CD4-positive, alpha-beta T cell treated with Interferon alpha-2 for 1 hour (primary cell): Measurements from ENCODE around the gene ANXA3.
A peak's percentile ranks its signal among the peaks of the same experiment; 100 is the strongest.
"Not testable (repeated sequence)": the region's sequence is repeated elsewhere in the genome, so short reads cannot be mapped to it uniquely, and the experiment has no call there.

Experiments used
- DNase-seq, 2 donors: peaks; one replicate each; pipeline ENCODE4 v3.0.0-alpha.2; 2020 to 2022

The ANXA3 gene

DNA sequence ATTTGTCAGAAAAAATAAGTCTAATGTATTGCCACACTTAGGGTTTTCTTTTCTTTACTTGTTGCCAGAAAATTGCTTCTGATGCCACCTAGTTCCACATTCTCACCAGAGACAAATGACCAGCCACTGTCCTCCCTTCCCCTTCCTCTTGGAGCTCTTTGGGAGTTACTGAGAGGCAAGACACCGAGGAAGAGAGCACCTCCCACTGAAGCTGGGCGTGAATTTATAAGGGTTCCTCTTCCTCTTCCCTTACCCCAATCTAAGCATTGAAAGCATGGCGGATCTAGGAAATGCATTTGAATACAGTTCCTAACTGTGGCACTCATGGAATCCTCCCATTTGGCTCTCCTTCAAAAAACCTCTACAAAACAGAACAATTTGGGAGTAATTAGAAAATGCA is 30.0 kb downstream of the ANXA3 start:
- no peak for DNase-seq

DNA sequence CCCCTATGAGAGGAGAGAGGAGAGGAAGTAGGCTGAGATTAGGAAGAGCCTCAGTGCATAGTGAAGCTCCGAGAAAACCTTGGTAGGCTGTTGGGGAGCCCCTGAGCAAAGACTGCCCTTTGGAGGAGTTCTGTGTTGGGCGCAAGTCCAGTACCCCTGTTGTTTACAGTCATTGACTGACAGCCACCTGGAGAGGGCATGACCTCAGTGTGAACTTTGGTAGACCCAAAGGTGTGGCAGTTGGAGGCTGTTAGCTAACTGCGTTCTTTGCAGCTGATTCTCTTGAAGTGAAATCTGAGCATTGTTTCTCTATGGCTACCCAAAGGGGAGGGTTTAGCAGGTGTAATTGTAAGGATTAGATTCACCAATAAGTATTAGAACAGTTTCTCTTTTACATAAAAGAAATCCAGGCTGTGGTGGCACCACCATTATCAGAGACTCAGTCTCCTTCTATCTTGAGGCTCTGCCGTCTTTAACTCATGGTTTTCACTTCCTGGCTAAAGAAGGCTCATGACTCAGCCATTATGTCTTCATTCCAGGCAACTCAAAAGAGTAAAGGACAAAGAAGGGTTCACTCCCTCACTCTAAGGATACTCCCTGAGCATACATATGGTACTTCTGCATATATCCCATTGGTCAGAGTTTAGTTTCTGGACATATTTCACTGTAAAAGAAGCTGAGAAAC is 33.4 kb downstream of the ANXA3 start:
- DNase-seq = no peak

DNA sequence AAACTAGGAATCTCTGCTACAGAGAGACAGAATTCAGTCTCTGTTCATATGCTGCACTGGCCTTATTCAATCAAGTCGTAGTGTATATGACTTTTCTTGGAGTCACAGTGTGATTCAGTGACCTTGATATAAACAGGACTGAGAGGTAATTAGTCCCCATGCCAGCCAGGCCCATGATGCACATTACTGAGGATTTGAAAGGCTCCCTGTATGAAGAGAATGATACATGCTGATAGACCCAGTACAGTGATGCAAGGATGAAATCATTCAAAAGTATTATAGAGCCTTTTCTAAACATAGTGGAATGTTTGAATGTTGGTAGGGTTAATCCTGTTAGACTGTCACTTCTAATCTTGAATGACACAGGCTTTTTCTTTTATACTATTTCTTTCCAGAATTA is 34.1 kb downstream of the ANXA3 start:
- no peak for DNase-seq

DNA sequence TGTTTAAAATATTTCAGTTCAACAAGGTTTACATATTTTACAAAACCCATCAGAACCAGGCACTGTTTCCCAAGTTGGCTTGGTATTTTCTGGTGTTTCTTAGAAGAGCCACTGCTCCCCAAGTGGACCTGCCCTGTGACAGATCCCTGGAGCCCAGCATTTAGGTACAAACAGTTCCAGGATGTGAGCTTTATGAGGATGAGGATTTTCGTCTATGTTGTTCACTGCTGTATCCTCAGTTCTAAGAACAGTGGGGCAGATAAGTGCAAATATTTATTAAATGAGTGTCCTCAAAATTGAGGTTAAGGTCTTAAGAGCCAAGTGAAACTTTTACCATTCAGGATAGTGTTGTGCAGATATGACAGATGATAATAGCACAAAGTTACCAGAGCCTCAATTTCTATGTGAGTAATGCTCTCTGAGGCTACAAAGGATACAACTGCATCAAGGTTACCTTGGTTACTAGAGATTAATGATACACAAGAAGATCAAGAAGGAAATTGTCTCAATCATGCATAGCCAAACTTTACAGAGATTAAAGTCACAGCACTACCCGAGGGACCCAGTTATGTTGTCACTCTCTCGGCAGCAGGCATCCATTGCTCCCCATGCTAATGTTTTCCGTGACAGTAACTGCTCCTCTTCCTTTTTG is 37.5 kb downstream of the ANXA3 start:
- peak in 1 of 2 donors; percentile 2 for DNase-seq

DNA sequence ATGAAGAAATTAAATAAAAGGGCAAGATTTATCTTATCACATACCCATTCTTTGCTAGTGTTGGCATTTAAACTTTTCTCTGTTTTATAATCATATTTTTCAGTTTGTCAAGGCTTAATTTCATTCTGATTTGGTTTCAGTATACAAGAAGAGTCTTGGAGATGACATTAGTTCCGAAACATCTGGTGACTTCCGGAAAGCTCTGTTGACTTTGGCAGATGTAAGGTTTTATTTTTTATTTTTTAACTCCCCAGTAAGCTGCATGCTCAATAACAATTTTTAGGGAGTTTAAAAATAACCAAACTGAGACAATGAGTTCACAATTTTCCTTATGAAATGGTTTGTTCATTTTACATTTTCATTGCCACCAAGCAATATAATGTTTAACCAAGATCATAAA is 39.8 kb downstream of the ANXA3 start:
- no peak for DNase-seq

DNA sequence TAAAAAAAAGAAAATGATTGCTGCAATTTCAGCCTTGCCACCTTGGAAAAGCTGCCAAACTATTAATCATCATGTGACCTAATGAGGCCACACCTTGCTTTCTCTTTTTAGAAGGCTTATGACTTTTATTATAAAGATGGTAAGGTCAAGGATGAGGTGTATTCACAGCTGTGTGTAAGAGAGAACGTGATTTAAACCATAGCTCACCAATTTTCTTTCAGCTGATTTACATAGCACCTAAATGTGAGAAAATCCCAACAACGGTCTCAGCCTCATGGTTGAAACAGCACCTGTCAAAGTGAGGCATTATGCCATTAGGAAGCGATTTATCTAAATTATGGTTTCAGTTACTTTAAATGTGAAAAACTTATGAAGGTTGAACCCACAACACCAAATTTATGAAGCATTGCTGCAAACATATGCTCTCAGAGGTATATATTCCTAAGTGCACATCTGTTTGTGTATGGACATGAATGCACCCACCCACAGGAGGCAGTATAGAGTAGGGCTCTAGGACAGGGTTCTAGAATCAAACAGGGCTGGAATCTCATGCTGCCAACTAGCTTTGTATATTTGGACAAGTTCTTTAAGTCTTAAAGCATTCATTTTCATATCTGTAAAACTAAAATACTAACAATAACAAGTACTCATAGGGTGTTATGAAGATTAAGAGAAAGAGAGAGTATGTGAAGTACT is 40.7 kb downstream of the ANXA3 start:
- DNase-seq = no peak

DNA sequence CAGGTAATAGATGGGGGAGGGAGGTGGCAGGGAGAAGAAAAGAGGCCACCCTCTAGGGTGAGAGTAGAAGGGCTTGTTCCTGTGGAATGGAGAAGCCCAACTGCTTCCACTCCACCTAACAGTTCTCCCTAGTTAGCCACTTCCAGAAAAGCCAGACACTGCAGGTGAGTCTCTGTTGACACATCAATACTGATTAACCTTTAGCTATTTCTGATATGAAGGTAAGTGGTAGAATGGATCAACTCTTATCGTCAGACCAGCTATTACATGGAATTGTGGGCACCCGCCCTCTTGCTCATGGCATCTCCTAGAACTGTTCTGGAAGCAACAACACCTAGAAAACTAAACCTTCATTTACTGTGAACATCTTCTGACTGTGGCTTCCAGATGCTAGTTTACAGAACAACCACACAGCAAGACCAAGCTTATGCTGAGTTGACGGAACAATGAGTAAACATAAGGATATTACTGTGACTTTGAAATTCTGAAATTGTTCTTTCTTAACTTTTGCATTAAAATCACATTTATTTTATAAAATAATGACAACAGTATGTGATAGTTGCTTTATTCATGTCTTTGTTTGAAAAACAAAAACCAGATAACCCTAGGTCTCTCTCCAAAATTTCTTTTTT is 44.7 kb downstream of the ANXA3 start:
- no peak for DNase-seq

DNA sequence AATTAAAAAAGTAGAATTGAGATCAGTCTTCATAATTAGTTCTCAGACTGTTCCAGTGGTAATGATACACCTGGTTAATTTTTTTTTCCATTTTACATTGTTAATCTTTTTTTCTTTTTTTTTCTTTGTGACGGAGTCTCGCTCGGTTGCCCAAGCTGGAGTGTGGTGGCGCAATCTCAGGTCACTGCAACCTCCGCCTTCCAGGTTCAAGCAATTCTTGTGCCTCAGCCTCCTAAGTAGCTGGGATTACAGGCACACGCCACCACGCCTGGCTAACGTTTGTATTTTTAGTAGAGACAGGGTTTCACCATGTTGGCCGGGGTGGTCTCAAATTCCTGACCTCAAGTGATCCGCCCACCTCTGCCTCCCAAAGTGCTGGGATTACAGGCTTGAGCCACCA is 46.9 kb downstream of the ANXA3 start:
- not testable (repeated sequence) for DNase-seq

DNA sequence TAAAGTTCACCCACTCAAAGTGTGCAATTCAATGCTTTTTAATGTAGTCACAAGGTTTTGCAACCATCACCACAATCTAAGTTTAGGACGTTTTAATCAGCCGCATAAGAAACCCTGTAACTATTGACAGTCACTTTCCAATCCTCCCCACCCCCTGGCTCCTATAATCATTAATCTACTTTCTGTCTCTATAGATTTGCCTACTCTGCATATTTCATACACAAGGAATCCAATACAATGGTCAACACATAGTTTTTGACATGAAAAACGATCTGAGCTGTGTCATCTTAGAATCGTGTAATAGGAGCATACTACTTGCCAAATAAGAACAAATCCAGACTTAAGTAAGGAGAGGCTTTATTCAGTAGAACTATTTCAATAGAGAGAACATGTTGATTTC is 47.6 kb downstream of the ANXA3 start:
- no peak for DNase-seq

DNA sequence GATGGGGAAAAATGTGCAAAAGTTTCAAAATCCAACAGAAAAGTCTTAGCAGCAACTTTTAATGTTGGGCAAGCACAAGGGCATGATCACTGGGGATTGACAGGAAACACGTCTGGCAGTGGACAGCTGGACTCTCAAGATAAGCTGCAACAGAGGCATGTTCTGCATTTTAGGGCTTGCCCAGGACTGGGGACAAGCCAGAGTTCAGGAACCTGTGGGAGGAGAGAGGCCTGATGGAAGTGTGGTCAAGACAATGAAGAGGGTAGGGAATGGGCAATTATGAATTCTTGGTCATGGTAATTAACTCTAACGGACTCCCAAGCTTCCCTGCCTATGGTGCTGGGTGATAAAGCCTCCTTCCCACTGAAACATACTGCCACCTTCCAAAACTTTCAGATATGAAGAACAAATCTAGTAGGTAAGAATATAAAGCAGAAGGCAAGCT is 48.4 kb downstream of the ANXA3 start:
- no peak for DNase-seq

DNA sequence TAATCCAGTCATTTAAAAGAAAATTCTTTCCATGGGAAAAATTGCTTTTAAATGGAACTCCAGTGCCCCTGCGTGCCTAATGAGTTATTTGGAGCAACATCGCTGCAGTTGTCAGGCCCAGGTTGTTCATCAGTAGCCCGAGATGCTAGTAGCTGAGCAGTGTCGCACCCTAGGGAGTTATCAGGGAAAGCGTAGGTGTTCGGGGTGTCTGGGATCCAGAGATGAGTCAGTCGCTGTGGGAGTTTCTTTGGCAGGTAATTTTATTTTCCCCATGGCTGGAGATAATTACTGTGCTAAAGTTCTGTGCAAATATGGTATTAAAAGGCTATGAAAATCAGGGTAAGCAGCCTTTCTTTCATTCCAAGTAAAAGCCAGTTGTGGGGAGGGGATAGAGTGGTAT is 49.4 kb downstream of the ANXA3 start:
- DNase-seq = no peak

DNA sequence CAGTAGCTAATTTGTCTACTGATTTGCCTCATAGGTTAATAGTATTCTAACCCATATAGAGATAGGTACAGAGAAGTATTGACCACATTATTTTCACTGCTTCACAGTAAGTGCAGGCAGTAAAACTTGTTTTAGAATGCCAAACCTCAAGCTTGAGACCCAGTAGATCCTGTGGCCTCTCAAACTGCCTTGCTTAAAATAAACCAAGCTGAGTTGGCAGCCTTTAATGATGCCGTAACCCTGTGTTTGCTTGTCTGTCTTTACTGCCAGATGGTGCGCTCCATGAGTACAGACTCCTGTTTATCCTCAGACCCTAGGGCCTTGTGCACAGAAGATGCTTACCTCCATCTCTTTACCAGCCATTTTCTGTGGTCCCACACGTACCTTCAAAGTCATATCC is 50.8 kb downstream of the ANXA3 start:
- no peak for DNase-seq

DNA sequence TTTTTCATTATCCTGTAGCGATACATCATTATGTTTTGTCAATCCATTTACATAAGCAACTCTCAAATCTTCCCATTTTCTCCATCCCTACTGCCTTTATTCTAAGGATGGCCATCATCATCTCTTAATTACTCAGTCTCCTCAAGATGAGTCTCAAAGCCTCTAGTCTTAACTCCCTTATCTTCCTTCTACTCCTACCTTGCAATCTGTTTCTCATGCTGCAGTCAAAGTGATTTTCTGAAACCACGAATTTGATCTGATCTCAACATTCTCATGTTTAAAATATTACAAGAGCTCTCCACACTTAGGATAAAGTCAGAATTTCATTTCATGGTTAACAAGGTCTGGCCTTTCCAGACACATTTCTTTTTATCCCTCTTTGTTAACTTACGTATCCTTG is 51.8 kb downstream of the ANXA3 start:
- DNase-seq = no peak

DNA sequence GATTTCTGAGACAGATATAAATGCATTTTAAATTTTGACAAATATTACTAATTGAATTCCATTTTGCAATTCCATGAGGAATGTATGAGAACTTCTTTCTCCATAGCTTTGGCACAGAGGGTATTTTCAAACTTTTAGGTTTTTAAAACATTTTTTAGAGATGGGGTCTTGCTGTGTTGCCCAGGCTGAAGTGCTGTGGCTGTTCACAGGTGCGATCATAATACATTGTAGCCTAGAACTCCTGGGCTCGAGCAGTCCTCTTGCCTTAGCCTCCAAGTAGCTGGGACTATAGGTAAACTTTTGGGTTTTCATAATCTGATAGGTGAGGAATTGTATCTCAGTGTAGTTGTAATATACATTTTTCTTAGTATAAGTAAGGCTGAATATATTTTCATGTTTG is 53.4 kb downstream of the ANXA3 start:
- no peak for DNase-seq

DNA sequence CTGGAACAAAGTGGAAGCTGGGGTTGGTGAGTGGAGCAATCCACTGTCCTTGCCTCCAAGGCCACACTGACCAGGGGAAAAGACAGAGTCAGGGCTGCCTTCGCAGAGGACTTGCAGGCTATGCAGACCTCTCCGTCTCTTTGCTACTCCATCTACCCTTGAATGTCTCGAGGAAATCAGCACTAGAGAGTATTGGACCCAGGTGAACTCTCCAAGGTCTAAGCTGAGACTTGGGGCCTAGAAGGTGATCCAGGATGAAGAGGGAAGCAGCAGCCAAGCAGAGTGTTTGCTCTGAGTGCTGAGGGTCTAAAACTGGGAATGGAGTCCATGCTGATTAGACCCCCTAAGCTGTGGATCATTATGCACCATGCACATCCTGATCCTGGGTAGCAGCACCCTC is 54.5 kb downstream of the ANXA3 start:
- no peak for DNase-seq

DNA sequence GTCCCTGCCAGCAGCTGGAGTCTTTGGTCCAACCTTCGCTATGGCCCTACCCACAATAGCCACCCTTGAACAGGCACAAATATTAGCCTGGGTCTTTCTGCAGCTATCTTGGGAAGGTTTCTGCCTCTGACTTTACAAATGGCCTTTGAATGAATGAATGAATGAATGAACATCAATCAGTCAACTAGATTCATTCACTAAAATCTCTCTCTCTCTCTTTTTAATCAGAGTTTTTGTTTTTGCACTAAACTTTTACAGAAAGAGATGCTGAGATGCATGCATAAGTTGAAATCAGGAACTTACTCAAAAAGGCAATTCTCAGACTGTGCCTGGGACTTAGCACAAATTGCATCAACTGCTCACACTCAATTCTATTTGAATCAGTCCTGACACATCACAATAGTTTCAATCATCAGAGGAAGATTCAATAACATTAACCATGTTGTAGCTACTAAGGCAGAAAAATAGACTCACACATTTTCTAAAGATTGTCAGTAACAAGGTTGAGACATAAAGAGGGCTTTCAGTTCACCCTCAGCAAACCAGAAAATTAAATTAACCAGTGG is 55.0 kb downstream of the ANXA3 start:
- DNase-seq = no peak

DNA sequence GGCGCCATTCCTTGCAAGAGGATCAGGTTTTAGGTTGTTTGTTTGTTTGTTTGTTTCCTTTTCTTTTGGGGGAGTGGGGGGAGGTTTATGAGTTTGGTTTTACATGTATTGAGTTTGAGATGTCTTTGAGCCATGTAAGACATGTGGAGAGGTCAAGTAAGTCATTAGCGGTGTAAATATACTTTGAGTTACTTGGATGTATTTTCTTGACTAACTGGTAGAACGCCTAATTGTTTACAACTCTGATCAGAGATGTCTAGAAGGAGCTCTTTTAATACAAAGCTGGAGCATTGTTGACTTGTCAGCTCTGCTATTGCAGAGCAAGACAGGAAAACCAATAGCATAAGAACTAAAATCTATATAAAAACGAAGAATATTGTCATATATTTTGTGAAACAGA is 57.1 kb downstream of the ANXA3 start:
- DNase-seq = no peak

DNA sequence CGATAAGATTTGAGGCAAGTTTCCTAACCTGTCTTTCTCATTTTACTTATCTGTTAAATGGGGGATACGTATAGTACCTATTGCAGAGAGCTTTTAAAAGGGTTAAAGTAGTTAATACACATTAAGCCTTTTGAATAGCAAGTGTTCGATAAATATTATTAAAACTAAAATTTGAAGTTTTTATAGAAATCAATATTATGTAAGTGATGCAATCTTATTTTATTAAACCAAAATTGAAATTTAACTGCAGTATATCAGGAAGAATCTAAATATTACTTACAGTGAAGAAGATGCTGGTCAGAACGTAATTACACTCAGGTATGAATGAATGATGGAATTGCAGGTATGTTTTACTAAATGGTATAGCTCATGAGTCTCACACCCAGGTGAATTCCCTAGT is 58.0 kb downstream of the ANXA3 start:
- DNase-seq = no peak

DNA sequence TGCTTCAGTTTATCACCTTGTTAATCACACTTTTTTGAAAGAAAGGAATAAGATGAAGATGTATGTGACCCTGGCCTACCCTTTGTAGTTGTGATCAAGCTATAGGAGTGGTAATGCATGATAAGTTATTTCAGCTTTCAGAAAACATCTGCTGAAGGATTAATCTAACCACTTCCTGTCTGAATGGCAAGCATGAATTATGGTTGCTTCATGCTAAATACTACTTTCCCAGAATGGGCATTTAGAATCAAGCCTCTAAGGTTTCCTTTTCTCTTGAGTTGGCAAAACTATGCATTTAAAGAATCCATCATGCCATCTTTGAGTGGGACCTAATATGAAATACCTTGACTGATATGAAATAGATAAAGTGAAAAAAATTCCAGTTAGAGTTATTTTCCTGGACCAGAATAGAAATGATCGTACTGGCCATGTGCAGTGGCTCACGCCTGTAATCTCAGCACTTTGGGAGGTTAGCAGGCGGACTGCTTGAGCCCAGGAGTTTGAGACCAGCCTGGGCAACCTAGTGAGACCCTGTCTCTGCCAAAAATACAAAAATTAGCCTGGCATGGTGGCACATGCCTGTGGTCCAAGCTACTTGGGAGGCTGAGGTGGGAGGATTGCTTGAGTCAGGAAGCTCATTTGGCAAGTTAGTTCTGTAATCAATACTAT is 59.1 kb downstream of the ANXA3 start:
- peak in 1 of 2 donors; percentile 22 for DNase-seq

DNA sequence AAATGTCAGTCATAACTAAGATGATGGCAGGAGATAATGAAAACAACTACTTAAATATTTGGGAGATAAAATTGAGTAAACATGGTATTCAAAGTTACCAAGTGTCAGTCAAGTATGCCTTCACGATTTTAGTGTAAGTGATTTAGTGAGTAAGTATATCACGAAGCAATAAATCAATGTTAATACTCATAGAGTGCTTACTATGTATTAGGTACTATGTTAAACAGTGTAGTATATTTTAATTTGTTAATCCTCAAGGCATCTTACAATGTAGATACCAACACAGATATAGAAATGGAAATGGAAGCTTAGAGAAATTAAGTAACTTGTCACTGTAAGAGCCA is 59.6 kb downstream of the ANXA3 start:
- no peak for DNase-seq

DNA sequence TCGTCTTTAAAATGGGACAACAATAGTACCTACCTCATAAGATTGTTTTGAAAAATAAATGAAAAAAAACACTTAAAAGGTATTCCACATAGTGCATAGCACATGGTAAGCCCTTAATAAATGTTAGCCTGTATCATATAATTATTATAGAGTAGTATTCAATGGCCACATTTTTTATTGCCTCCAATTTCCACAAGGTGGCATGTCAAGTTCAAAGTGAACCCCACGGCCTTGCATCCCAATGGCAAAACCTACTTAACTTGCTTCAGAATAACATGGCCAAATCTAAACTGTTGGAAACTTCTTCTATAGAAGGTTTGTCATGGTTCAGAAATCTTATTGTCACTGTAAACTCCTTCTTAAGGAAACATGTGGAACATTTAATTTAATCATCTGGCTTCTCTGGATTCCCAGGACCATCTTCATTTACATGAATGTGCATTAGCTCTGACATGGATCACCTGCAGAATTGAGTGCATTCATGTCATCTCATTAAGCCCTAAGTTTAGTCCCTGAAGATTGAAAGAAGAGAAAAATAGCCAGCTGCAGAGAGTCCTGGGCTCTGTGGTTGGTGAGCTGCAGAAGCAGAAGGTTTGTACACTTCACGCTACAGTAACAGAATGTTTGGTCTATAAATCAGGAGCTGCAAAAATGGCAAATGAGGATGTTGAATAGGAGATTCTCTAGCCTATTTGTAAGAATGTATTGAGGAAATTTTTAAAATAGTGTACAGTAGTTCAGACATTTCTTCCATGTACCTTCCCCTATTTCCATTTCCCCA is 61.0 kb downstream of the ANXA3 start:
- peak; percentile 30 to 32 for DNase-seq
